Osteoblast (primary cell): ENCODE results near the gene BIRC5. TPM values are rescaled to one million over a fixed set of nuclear protein-coding genes. Genes with fewer than 3 reads are reported as not detected.

ENCODE experiments used
- DNase-seq: peaks from one replicate; pipeline ENCODE4 v3.0.0; 2011; ENCODE audit warnings: low spot score, mixed read lengths; ENCODE audit not compliant: insufficient read length; ENCODE audit errors: missing footprints
- H2AFZ ChIP-seq: 2 replicates; pipeline ENCODE4 v1.6.0; 2011; ENCODE audit warnings: mild to moderate bottlenecking, low read length
- H3K27ac ChIP-seq: 2 replicates; pipeline ENCODE4 v1.5.1; 2011; ENCODE audit warnings: mild to moderate bottlenecking, low read depth, low read length, moderate library complexity
- H3K27me3 ChIP-seq: 2 replicates; pipeline ENCODE4 v1.6.0; 2012; ENCODE audit warnings: mild to moderate bottlenecking, control low read depth, inconsistent platforms, low read length, moderate library complexity; ENCODE audit not compliant: insufficient read depth
- H3K36me3 ChIP-seq: 2 replicates; pipeline ENCODE4 v1.5.1; 2011; ENCODE audit warnings: mild to moderate bottlenecking, low read length, control low read depth, moderate library complexity; ENCODE audit not compliant: insufficient read depth
- H3K4me1 ChIP-seq: 2 replicates; pipeline ENCODE4 v1.5.1; 2011; ENCODE audit warnings: mild to moderate bottlenecking, low read length, control low read depth, moderate library complexity; ENCODE audit not compliant: insufficient read depth
- H3K4me2 ChIP-seq: 2 replicates; pipeline ENCODE4 v1.6.0; 2011; ENCODE audit warnings: mild to moderate bottlenecking, low read length; ENCODE audit not compliant: insufficient read depth
- H3K4me3 ChIP-seq: fragments of 200-600 bp; sonication (generic); 3 replicates; pipeline ENCODE4 v1.5.1; 2012; ENCODE audit warnings: mild to moderate bottlenecking, low read length, inconsistent platforms; ENCODE audit not compliant: insufficient read depth
- H3K79me2 ChIP-seq: 2 replicates; pipeline ENCODE4 v1.6.0; 2012; ENCODE audit warnings: mild to moderate bottlenecking, low read length, control low read depth, inconsistent platforms; ENCODE audit not compliant: insufficient read depth
- H3K9me3 ChIP-seq: 2 replicates; pipeline ENCODE4 v1.5.1; 2011; ENCODE audit warnings: low read depth, low read length, control low read depth
- H4K20me1 ChIP-seq: 2 replicates; pipeline ENCODE4 v1.6.0; 2012; ENCODE audit warnings: mild to moderate bottlenecking, low read length, control low read depth; ENCODE audit not compliant: insufficient read depth
- CTCF ChIP-seq: IDR thresholded peaks from 2 replicates; pipeline ENCODE4 v1.5.1; 2011; ENCODE audit warnings: mild to moderate bottlenecking, low read depth, low read length, moderate library complexity; ENCODE audit errors: extremely low read depth
- total RNA-seq: library from RNA; depleted of rRNA; stranded (reverse); fragments of >200 nt; gene quantifications from 2 replicates; pipeline ENCODE4 v1.2.3, GENCODE V29; 2012

BIRC5 gene
- total RNA-seq, 1 donor, result 8.0 TPM

GRCh38 chr17:78226055-78226758, 12.2 kb downstream of the BIRC5 start:
- Histone ChIP-seq H3K4me1 (no peaks in the 10 kb centered on the region), H3K79me2 (no peaks in the 10 kb centered on the region), H3K36me3 (peaks cover 24% of the 10 kb centered on the region), H3K4me2 (no peak overlapping the region), H4K20me1 (no peaks in the 10 kb centered on the region), H3K9me3 (no peaks in the 10 kb centered on the region), H2AFZ (no peak overlapping the region), H3K27me3 (peaks cover 12% of the 10 kb centered on the region), H3K27ac (no peak overlapping the region), H3K4me3 (no peak overlapping the region)
- peak; percentile 78 for DNase-seq
- TF ChIP-seq CTCF, result no peak

DNA sequence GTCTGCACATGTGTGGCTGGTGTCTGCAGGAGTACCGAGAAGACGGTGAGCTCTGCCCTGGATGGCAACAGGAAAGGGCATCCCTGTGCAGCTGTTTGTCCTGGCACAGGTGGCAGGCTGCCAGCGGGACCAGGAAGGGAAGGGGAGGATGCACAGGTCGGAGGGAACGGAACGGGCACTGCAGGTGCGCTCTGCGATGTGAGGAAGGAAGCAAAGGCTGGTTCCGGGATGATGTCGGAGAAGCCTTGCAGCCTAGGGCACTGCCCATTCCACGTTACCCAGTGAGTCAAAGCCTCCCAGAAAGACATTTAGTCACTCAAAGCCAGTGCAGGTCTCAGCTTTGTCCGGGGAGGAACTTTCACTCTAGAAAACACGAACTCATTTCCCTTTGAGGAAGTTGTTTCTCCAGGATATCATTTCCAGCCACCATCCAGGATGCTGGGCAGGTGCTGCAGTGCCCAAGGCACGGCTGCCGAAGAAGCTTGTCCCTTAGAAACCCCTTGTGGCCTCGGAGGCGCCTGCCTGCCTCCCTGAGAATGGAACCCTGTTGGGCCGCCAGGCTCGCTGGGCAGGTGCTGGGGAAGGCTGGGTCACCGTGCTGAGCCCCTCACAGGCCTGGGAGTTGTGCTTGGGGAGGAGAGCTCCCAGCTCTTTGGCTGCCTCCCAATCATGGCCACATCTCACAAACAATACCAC, 12.9 kb downstream of the BIRC5 start:
- Histone ChIP-seq H3K4me2 (peak overlapping the region; percentile 28), H3K9me3 (no peaks in the 10 kb centered on the region), H3K27ac (no peak overlapping the region), H4K20me1 (no peaks in the 10 kb centered on the region), H3K79me2 (no peaks in the 10 kb centered on the region), H3K4me1 (no peaks in the 10 kb centered on the region), H3K4me3 (no peak overlapping the region), H3K27me3 (peaks cover 17% of the 10 kb centered on the region), H3K36me3 (peaks cover 20% of the 10 kb centered on the region), H2AFZ (no peak overlapping the region)
- DNase-seq, result peak; percentile 81
- TF ChIP-seq CTCF, result no peak

GRCh38 chr17:78227455-78227916, 13.4 kb downstream of the BIRC5 start:
- no peak overlapping the region for H3K27ac ChIP-seq
- H4K20me1 ChIP-seq, result no peaks in the 10 kb centered on the region
- no peaks in the 10 kb centered on the region for H3K9me3 ChIP-seq
- H3K79me2 ChIP-seq, result no peaks in the 10 kb centered on the region
- H3K4me3 ChIP-seq, result no peak overlapping the region
- H3K36me3 ChIP-seq, result peaks cover 20% of the 10 kb centered on the region
- DNase-seq, result peak; percentile 62
- no peak overlapping the region for H3K4me2 ChIP-seq
- H2AFZ ChIP-seq, result no peak overlapping the region
- TF ChIP-seq CTCF, result no peak
- no peaks in the 10 kb centered on the region for H3K4me1 ChIP-seq
- peaks cover 21% of the 10 kb centered on the region for H3K27me3 ChIP-seq

DNA sequence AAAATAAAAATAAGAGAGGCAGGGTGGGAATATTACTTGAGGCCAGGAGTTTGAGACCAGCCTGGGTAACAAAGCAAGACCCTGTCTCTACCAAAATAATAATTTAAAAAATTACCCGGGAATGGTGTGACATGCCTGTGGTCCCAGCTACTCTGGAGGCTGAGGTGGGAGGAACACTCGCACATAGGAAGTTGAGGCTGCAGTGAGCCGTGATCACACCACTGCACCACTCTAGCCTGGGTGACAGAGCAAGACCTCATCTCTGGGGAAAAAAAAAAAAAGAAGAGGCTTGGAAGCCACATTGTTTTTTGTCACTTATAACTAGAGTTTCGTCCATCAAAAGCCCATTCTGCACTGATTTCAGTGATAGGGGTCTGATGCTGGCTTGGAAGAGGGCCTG, 14.1 kb downstream of the BIRC5 start:
- no peaks in the 10 kb centered on the region for H3K4me1 ChIP-seq
- peaks cover 28% of the 10 kb centered on the region for H3K27me3 ChIP-seq
- no peak for TF ChIP-seq CTCF
- no peak overlapping the region for H3K27ac ChIP-seq
- no peak overlapping the region for H2AFZ ChIP-seq
- H3K79me2 ChIP-seq, result no peaks in the 10 kb centered on the region
- H3K4me2 ChIP-seq, result no peak overlapping the region
- H3K9me3 ChIP-seq, result no peaks in the 10 kb centered on the region
- no peak for DNase-seq
- H3K4me3 ChIP-seq, result no peak overlapping the region
- H3K36me3 ChIP-seq, result peaks cover 14% of the 10 kb centered on the region
- H4K20me1 ChIP-seq, result no peaks in the 10 kb centered on the region
